ENCODE measurements around the gene GJD2. TPM values are rescaled to one million over a fixed set of nuclear protein-coding genes. Genes with fewer than 3 reads are reported as not detected.
A peak's percentile ranks its signal among the peaks of the same experiment; 100 is the strongest.

The GJD2 gene
- total and polyA plus RNA-seq, 2 donors (not counting 1 experiment from before 2014, with no cell fraction given): not detected

DNA sequence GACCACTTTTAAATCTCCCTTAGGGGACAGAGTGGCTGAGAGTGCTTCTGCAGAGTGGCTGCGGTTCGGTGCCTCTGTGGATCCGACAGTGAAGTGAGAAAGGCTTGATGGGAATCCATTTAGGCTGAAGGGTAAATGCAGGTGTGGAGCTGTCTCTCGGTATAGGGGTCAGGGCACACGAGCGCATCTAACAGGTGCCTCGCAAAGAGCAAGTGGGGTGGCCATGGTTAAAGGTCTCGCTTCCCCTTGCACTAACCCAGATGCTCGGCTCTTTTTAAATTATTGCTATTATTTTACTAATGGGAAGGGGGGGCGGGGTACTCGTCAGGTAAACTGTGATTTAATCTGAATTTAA, 598 bp upstream of the GJD2 start:
- H3K79me2 ChIP-seq (ENCODE audit: control insufficient read depth, insufficient read depth, low read length): no peaks in the 10 kb centered on the region
- H2AFZ ChIP-seq (ENCODE audit: low read length): no peak overlapping the region
- no peaks in the 10 kb centered on the region for H3K4me1 ChIP-seq (ENCODE audit: control insufficient read depth, extremely low read depth, insufficient read depth, low read length)
- DNase-seq (ENCODE audit: low read depth in 2 of 2): no peak
- H3K36me3 ChIP-seq (ENCODE audit: control insufficient read depth, insufficient read depth, low read length): no peaks in the 10 kb centered on the region
- TF ChIP-seq EZH2 (IDR thresholded peaks at IDR 0.05; ENCODE audit: low read length, missing control alignments): no peak
- TF ChIP-seq, protein P1, sequence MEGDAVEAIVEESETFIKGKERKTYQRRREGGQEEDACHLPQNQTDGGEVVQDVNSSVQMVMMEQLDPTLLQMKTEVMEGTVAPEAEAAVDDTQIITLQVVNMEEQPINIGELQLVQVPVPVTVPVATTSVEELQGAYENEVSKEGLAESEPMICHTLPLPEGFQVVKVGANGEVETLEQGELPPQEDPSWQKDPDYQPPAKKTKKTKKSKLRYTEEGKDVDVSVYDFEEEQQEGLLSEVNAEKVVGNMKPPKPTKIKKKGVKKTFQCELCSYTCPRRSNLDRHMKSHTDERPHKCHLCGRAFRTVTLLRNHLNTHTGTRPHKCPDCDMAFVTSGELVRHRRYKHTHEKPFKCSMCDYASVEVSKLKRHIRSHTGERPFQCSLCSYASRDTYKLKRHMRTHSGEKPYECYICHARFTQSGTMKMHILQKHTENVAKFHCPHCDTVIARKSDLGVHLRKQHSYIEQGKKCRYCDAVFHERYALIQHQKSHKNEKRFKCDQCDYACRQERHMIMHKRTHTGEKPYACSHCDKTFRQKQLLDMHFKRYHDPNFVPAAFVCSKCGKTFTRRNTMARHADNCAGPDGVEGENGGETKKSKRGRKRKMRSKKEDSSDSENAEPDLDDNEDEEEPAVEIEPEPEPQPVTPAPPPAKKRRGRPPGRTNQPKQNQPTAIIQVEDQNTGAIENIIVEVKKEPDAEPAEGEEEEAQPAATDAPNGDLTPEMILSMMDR (conservative IDR thresholded peaks at IDR 0.05 in 1 of 2, IDR thresholded peaks at IDR 0.05 in 1 of 2; ENCODE audit: low read depth in 1 of 2, low read length in 2 of 2): no peak
- no peak overlapping the region for H3K4me2 ChIP-seq (ENCODE audit: extremely low read depth, insufficient read depth, low read length)
- H3K27ac ChIP-seq (ENCODE audit: insufficient read depth, low read length): no peak overlapping the region
- H4K20me1 ChIP-seq (ENCODE audit: control insufficient read depth, extremely low read depth, insufficient read depth, low read length): no peaks in the 10 kb centered on the region
- H3K27me3 ChIP-seq (ENCODE audit: control insufficient read depth, insufficient read depth, low read length): peaks cover 44% of the 10 kb centered on the region
- H3K4me3 ChIP-seq (replicated peaks in 1 of 4; ENCODE audit: control extremely low read depth in 1 of 4, insufficient read depth in 1 of 4, low read depth in 3 of 4, low read length in 4 of 4): no peak overlapping the region
- no peaks in the 10 kb centered on the region for H3K9me3 ChIP-seq (ENCODE audit: control insufficient read depth, insufficient read depth, low read depth, low read length)
- no peak overlapping the region for H3K9ac ChIP-seq (ENCODE audit: insufficient read depth, low read length)

GRCh38 chr15:34754171-34754601, 612 bp downstream of the GJD2 start:
- no peak overlapping the region for H3K4me3 ChIP-seq (replicated peaks in 1 of 4; ENCODE audit: control extremely low read depth in 1 of 4, insufficient read depth in 1 of 4, low read depth in 3 of 4, low read length in 4 of 4)
- H3K9me3 ChIP-seq (ENCODE audit: control insufficient read depth, insufficient read depth, low read depth, low read length): no peaks in the 10 kb centered on the region
- no peak for DNase-seq (ENCODE audit: low read depth in 2 of 2)
- no peak overlapping the region for H3K4me2 ChIP-seq (ENCODE audit: extremely low read depth, insufficient read depth, low read length)
- peaks cover 37% of the 10 kb centered on the region for H3K27me3 ChIP-seq (ENCODE audit: control insufficient read depth, insufficient read depth, low read length)
- no peak overlapping the region for H3K9ac ChIP-seq (ENCODE audit: insufficient read depth, low read length)
- no peaks in the 10 kb centered on the region for H3K36me3 ChIP-seq (ENCODE audit: control insufficient read depth, insufficient read depth, low read length)
- H2AFZ ChIP-seq (ENCODE audit: low read length): no peak overlapping the region
- H3K4me1 ChIP-seq (ENCODE audit: control insufficient read depth, extremely low read depth, insufficient read depth, low read length): no peaks in the 10 kb centered on the region
- H3K27ac ChIP-seq (ENCODE audit: insufficient read depth, low read length): no peak overlapping the region
- H3K79me2 ChIP-seq (ENCODE audit: control insufficient read depth, insufficient read depth, low read length): no peaks in the 10 kb centered on the region
- TF ChIP-seq, protein P1 (conservative IDR thresholded peaks at IDR 0.05 in 1 of 2, IDR thresholded peaks at IDR 0.05 in 1 of 2; ENCODE audit: low read depth in 1 of 2, low read length in 2 of 2): no peak
- TF ChIP-seq EZH2 (IDR thresholded peaks at IDR 0.05; ENCODE audit: low read length, missing control alignments): peak; percentile 94
- H4K20me1 ChIP-seq (ENCODE audit: control insufficient read depth, extremely low read depth, insufficient read depth, low read length): no peaks in the 10 kb centered on the region

DNA sequence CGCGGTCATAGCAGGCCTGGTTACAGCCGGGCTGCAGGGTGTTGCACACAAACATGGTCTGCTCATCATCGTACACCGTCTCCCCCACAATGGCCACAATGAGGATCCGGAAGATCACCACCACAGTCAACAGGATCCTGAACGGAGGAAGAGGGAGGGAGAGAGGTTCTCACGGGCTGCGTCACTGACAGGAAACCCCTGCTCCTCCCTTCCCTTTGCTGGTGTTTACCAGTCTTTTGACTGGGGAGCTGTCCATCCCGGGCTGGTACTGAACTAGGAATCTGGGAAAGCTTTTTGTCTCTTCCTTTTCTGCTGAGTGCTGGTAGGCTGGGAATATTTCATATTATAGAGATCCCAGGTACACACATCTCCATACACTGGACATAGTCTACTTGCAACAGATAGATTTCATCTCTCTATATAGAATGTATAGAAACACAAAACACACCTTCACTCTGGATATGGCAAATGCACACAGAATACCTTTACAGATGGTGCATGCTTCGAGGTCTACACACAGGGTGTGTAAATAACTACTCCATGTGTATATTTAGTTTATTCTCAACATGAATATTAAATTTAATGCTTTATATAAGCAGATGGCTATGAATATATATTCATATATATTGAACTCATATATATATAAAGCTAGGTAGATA, 1.4 kb downstream of the GJD2 start:
- Histone ChIP-seq H3K4me1 (ENCODE audit: control insufficient read depth, extremely low read depth, insufficient read depth, low read length) (no peaks in the 10 kb centered on the region), H4K20me1 (ENCODE audit: control insufficient read depth, extremely low read depth, insufficient read depth, low read length) (no peaks in the 10 kb centered on the region), H3K4me2 (ENCODE audit: extremely low read depth, insufficient read depth, low read length) (no peak overlapping the region), H3K9ac (ENCODE audit: insufficient read depth, low read length) (no peak overlapping the region), H3K27ac (ENCODE audit: insufficient read depth, low read length) (no peak overlapping the region), H3K9me3 (ENCODE audit: control insufficient read depth, insufficient read depth, low read depth, low read length) (no peaks in the 10 kb centered on the region), H2AFZ (ENCODE audit: low read length) (no peak overlapping the region), H3K36me3 (ENCODE audit: control insufficient read depth, insufficient read depth, low read length) (no peaks in the 10 kb centered on the region), H3K79me2 (ENCODE audit: control insufficient read depth, insufficient read depth, low read length) (no peaks in the 10 kb centered on the region), H3K27me3 (ENCODE audit: control insufficient read depth, insufficient read depth, low read length) (peaks cover 34% of the 10 kb centered on the region), H3K4me3 (replicated peaks in 1 of 4; ENCODE audit: control extremely low read depth in 1 of 4, insufficient read depth in 1 of 4, low read depth in 3 of 4, low read length in 4 of 4) (no peak overlapping the region)
- no peak for TF ChIP-seq EZH2 (IDR thresholded peaks at IDR 0.05; ENCODE audit: low read length, missing control alignments)
- TF ChIP-seq, protein P1 (conservative IDR thresholded peaks at IDR 0.05 in 1 of 2, IDR thresholded peaks at IDR 0.05 in 1 of 2; ENCODE audit: low read depth in 1 of 2, low read length in 2 of 2): no peak
- DNase-seq (ENCODE audit: low read depth in 2 of 2): peak; percentile 57 to 69
